CD4-positive, alpha-beta T cell treated with Interleukin-4 for 1 hour (primary cell): Measurements from ENCODE around the gene ZRANB1.

Experiments used
- DNase-seq, 2 donors: peaks; one replicate each; pipeline ENCODE4 v3.0.0-alpha.2; 2020 to 2022

ZRANB1 gene

GRCh38 chr10:124996127-124996853, 54.4 kb downstream of the ZRANB1 start:
- DNase-seq, result no peak

GRCh38 chr10:124996854-124997215, 54.9 kb downstream of the ZRANB1 start:
- DNase-seq, result no peak

- no peak for DNase-seq
Observed at GRCh38 chr10:124997306-124997705, 55.4 kb downstream of the ZRANB1 start.

GRCh38 chr10:124997771-124998623, 56.1 kb downstream of the ZRANB1 start:
- DNase-seq, result peak in 1 of 2 donors; percentile 2

GRCh38 chr10:124998624-124999291, 56.8 kb downstream of the ZRANB1 start:
- peak in 1 of 2 donors; percentile 10 for DNase-seq

- peak in 1 of 2 donors; percentile 8 for DNase-seq
Observed at GRCh38 chr10:124999433-125000365, 57.8 kb downstream of the ZRANB1 start.

GRCh38 chr10:125000366-125001312, 58.7 kb downstream of the ZRANB1 start:
- no peak for DNase-seq

- no peak for DNase-seq
Observed at GRCh38 chr10:125001313-125002046, 59.6 kb downstream of the ZRANB1 start.

GRCh38 chr10:125002047-125002422, 60.1 kb downstream of the ZRANB1 start:
- no peak for DNase-seq

- no peak for DNase-seq
Observed at GRCh38 chr10:125002423-125003145, 60.7 kb downstream of the ZRANB1 start.

- no peak for DNase-seq
Observed at GRCh38 chr10:125003146-125003900, 61.4 kb downstream of the ZRANB1 start.

- no peak for DNase-seq
Observed at GRCh38 chr10:125003901-125004467, 62.1 kb downstream of the ZRANB1 start.

- no peak for DNase-seq
Observed at GRCh38 chr10:125004571-125005311, 62.8 kb downstream of the ZRANB1 start.

- no peak for DNase-seq
Observed at GRCh38 chr10:125005312-125006187, 63.6 kb downstream of the ZRANB1 start.

- DNase-seq, result no peak
Observed at GRCh38 chr10:125006188-125006680, 64.3 kb downstream of the ZRANB1 start.

- DNase-seq, result no peak
Observed at GRCh38 chr10:125006921-125007426, 65.1 kb downstream of the ZRANB1 start.
